GM12865 (cell line): ENCODE data around the gene CNTROB.

Experiments used
- DNase-seq: peaks from one replicate; pipeline ENCODE4 v3.0.0; 2010; ENCODE audit warnings: low read depth
- H3K4me3 ChIP-seq: 2 replicates; pipeline ENCODE4 v1.5.1; 2011; ENCODE audit warnings: mild to moderate bottlenecking, low read depth, low read length, control low read depth
- TF ChIP-seq, protein P1 (sequence below): IDR thresholded peaks from 2 replicates; pipeline ENCODE4 v1.5.1; 2011; ENCODE audit warnings: low read length, control low read depth, low read depth, inconsistent platforms; ENCODE audit not compliant: insufficient read depth; ENCODE audit errors: missing control alignments

The CNTROB gene

DNA sequence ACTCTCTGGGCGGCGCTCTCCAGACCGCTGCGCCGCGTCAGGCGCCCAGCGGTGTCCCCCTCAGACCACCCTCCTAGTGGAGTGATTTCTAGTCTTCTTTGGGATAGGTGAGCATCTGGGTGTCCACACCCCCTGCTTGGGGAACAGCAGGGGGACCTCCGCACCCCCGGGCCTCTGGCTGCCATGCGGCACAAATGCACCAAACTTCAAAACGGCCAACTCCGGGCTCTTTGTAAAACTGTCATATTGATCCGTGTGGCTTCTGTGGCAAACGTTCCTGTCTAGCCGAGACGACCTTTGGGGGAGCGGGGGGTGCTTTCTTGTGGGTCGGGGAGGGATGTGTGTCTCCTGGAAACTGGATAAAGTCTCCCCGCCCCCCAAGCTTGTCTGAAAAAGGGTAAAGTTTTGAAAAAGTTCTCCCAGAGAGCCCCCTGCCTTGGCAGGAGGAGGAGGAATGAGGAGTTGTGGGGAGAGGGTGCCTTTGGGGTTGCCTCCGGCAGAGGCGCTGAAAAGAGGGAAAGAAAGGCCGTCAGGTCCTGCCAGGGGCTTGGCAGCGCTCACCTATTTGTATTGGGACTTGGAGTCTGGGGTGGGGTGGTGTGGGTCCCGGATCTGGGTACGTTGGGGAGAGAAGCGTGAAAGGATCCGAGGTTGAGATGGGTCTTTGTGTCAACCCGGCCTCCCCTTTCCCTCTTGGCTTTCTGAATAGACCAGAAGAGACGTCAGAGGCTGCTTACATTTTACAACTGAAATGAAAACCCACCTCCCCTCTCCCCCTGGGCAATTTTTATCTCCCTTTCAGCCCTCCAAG, 45.6 kb upstream of the CNTROB start:
- peak overlapping the region; percentile 71 for H3K4me3 ChIP-seq
- peak; percentile 13 for DNase-seq
- TF ChIP-seq, protein P1, sequence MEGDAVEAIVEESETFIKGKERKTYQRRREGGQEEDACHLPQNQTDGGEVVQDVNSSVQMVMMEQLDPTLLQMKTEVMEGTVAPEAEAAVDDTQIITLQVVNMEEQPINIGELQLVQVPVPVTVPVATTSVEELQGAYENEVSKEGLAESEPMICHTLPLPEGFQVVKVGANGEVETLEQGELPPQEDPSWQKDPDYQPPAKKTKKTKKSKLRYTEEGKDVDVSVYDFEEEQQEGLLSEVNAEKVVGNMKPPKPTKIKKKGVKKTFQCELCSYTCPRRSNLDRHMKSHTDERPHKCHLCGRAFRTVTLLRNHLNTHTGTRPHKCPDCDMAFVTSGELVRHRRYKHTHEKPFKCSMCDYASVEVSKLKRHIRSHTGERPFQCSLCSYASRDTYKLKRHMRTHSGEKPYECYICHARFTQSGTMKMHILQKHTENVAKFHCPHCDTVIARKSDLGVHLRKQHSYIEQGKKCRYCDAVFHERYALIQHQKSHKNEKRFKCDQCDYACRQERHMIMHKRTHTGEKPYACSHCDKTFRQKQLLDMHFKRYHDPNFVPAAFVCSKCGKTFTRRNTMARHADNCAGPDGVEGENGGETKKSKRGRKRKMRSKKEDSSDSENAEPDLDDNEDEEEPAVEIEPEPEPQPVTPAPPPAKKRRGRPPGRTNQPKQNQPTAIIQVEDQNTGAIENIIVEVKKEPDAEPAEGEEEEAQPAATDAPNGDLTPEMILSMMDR: no peak

DNA sequence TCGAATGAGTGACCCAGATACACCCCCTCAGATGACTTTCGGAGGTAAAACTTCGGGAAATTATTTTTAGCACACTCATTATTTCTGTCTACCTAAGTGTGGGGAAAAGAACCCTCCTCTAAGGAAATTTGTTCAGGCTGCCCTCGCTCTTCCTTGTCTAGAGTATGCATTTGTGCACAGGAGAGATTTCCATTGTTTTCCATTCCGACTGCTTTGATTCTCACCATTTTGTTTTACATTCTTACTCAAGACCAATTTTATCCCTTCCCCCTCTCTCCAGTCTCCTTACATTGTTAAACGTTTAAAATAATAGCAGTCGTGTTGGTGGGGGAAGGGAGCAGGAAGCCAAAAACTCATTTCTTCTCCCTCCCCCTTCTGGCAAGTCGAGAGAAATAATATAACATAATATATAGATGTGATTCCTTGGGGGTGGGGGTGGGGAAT, 44.9 kb upstream of the CNTROB start:
- H3K4me3 ChIP-seq: peak overlapping the region; percentile 71
- DNase-seq: no peak
- TF ChIP-seq, protein P1: no peak

DNA sequence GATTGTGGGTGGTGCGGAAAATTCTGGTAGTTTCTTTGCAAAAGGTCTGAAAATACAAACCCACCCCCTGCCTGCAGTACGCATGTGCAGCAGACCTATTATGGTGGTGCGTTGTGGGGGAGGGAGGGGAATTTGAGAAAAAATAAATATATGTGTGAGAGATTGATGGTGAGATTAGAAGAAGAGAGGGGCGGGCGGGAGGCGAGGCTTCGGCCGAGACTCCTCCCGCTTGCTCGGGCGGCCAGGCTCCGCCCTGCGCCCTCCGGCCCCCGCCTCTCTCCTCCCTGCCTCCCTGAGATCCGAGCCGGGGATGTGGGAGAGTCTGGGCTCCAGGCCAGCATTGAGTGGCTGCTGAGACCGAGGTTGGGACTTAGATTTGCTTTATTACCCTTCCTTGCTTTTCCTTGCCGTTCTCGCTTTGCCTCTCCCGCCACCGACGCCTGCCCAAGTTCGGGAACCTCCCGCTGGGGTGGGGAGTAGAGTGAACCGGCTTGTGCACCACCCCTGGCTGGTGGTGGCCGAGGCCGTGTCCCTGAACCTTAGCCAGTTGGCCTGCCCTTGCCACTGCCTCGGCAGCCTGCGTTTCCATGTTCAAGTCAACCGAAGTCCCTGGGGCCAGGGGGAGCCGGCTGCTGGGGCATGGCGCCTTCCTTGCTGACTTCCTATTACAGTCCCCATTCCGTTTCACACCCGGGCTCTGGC, 44.4 kb upstream of the CNTROB start:
- TF ChIP-seq, protein P1: no peak
- peak overlapping the region; percentile 71 for H3K4me3 ChIP-seq
- DNase-seq: peak; percentile 71

DNA sequence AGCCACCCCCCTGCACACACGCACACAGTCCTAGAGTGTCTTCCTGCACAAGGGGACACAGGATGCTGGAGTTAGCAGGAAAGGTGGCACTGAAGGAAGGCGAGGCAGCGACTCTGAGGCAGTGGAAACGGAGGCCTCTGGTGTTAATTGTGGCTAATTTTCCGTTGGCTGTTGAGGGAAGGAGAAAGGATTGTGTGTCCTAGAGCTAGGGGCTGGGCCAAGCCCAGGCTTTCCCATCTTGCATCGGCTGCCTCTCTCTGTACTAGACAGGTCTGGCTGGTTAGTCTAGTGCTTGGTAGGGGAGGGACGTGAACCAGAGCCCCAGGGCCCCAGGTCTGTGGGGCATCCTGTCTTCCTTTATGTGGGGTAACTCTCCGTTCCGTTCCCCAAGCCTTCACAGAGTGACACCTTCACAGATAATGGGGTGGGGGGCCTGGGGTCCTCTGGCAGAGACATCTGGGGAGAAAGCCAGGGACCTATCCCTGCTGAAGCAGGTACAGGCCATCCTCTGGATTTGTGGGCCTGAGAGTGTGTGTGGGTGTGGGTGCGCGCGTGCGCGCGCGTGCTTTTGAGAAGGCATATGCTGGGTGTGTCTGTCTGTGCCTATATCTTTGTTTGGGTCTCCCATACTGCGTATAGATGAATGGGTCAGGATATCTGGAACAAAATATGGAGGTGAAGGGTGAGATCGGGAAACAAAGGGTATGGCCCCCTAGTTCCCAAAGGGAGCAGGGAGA, 43.7 kb upstream of the CNTROB start, which contains the start of gene CHD3:
CHD3 (plus strand) TSS at position 606 of the 737 bp plus-strand sequence. CDS start 212 bp downstream, outside the sequence.
- TF ChIP-seq, protein P1: no peak
- no peak for DNase-seq
- H3K4me3 ChIP-seq: peak within 1 kb of the TSS; percentile 71

DNA sequence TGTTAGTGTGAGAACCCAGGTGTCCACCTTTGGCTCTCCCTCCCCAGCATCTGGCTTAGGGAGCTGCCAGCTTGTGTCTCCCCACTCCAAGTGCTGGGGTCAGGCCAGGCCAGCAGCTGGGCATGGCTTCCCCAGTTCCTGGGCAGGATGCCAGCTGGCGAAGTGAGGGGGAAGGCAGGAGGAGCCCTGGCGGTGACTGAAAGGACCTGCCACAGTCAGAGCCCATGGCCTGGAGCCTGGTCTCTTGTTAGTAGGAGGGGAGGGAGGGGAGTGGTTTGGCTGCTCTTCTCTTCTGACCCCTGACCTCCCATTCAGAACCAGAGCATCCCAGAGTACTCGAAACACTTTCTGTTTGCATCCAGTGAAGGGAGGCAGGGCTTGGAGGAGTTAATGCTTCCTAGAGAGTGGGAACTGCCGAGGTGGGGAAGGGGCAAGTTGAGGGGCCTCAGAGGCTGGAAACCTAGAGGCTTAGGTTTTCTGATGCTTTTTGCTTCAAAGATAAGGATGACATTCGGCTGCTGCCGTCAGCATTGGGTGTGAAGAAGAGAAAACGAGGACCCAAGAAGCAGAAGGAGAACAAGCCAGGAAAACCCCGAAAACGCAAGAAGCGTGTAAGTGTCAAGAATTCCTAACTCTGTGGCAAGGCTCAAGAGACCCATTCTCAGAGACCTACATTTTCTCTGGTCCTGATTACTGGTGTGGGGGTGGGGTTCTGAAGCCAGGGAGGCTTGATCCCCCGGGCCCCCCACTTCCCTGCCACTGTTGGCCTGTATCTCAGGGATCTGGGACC, 42.6 kb upstream of the CNTROB start:
- TF ChIP-seq, protein P1: no peak
- H3K4me3 ChIP-seq: no peak overlapping the region

More for the DNA sequence above, 42.6 kb upstream of the CNTROB start:
- peak; percentile 45 for DNase-seq
